ENCODE data around the gene KLHL2. TPM values are rescaled to one million over a fixed set of nuclear protein-coding genes. Genes with fewer than 3 reads are reported as not detected.

KLHL2 gene
- total and polyA plus RNA-seq, 2 of the 13 experiments (the other 11 are each of a cell fraction or from before 2014, with no cell fraction given), result 9.2 to 17.6 TPM

DNA sequence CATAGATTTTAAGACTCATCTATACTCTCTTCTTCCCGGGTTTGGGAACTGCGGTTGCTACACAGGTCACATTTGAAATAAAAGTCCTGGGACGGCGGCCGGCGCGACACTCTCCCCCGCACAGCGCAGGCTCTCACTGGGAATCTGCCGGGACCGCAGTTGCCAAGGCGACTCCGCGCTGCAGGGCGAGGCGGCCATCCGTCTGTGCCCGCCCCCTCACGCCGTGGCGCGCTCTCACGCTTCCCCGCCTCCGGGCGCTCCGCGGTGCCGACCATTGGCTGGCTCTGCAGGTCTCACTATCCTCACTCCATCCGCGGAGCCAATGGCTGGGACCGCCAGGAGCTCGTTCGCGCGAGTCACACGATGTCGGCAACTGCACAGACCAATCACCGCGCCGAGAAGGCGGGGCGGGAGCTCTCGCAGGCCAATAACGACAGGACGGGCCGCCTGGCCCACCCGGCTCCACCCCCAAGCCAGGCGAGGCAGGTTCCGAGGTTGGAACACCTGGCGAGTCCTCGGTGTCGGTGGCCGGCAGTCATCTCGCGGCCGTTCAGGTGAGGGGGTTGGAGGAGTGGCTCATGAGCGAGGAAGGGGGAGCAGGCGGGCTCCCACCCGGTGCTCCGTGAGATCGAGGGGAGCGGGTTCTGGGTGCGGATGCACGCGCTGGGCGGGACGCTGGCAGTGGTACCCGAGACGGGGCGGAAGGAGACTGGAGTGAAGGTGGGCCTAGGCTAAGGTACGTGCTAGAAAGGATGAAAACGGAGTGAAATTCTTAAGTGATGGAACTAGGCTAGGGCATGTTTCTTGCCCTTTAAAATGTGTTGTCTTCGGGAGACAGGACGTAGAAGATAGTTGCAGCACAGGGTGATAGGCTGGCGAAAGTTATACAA is 120.1 kb downstream of the KLHL2 start, which contains the start of gene MSMO1 (continued):
- TF ChIP-seq NR2F2 (IDR thresholded peaks at IDR 0.05; ENCODE audit: borderline replicate concordance, low read depth) (no peak), ZNF556 (CRISPR knock-in tag; IDR thresholded peaks at IDR 0.05; ENCODE audit: borderline replicate concordance) (0 out of 2 replicates have a peak, but pooled peaks have one; percentile 44), ZNF747 (CRISPR knock-in tag; IDR thresholded peaks at IDR 0.05; ENCODE audit: borderline replicate concordance) (peak; percentile 83; the same call in 1 of the 2 replicates), ZNF564 (CRISPR knock-in tag; IDR thresholded peaks at IDR 0.05) (no peak), ATF1 (CRISPR knock-in tag; IDR thresholded peaks at IDR 0.05) (peak; percentile 94), TMF1 (CRISPR knock-in tag; IDR thresholded peaks at IDR 0.05; ENCODE audit: low read depth) (peak; percentile 83; the same call in 1 of the 2 replicates), ZSCAN30 (CRISPR knock-in tag; IDR thresholded peaks at IDR 0.05) (no peak; the same call in 1 of the 2 replicates), SIN3A (IDR thresholded peaks at IDR 0.05; ENCODE audit: borderline replicate concordance, low read depth, low read length) (peak; percentile 98), ATM (IDR thresholded peaks at IDR 0.05; ENCODE audit: borderline replicate concordance) (no peak), POGZ (CRISPR knock-in tag; IDR thresholded peaks at IDR 0.05) (peak; percentile 94), FOXP1 (IDR thresholded peaks at IDR 0.05) (no peak), FOXP1 (CRISPR knock-in tag; IDR thresholded peaks at IDR 0.05) (no peak), KDM3A (CRISPR knock-in tag; IDR thresholded peaks at IDR 0.05; ENCODE audit: low read depth) (peak; percentile 75; the same call in 1 of the 2 replicates), ZNF282 (IDR thresholded peaks at IDR 0.05; ENCODE audit: partially characterized antibody) (no peak), FOXA1 (IDR thresholded peaks at IDR 0.05) (no peak), FOXA1 (CRISPR knock-in tag; IDR thresholded peaks at IDR 0.05) (no peak; the same call in none of the 2 replicates), ZNF670 (CRISPR knock-in tag; IDR thresholded peaks at IDR 0.05; ENCODE audit: borderline replicate concordance) (no peak), MAF1 (CRISPR knock-in tag; IDR thresholded peaks at IDR 0.05; ENCODE audit: borderline replicate concordance) (no peak), NR2C2 (CRISPR knock-in tag; IDR thresholded peaks at IDR 0.05; ENCODE audit: borderline replicate concordance) (peak; percentile 39; the same call in 1 of the 2 replicates), SMARCE1 (IDR thresholded peaks at IDR 0.05; ENCODE audit: borderline replicate concordance) (no peak), ZFP36L2 (CRISPR knock-in tag; IDR thresholded peaks at IDR 0.05) (no peak), ZNF547 (CRISPR knock-in tag; IDR thresholded peaks at IDR 0.05) (peak; percentile 65; the same call in 1 of the 2 replicates)
- TF ChIP-seq, protein P1, sequence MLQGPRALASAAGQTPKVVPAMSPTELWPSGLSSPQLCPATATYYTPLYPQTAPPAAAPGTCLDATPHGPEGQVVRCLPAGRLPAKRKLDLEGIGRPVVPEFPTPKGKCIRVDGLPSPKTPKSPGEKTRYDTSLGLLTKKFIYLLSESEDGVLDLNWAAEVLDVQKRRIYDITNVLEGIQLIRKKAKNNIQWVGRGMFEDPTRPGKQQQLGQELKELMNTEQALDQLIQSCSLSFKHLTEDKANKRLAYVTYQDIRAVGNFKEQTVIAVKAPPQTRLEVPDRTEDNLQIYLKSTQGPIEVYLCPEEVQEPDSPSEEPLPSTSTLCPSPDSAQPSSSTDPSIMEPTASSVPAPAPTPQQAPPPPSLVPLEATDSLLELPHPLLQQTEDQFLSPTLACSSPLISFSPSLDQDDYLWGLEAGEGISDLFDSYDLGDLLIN (CRISPR knock-in tag; IDR thresholded peaks at IDR 0.05; ENCODE audit: borderline replicate concordance), result 0 out of 2 replicates have a peak, but pooled peaks have one; percentile 19
- TF ChIP-seq, protein P2, sequence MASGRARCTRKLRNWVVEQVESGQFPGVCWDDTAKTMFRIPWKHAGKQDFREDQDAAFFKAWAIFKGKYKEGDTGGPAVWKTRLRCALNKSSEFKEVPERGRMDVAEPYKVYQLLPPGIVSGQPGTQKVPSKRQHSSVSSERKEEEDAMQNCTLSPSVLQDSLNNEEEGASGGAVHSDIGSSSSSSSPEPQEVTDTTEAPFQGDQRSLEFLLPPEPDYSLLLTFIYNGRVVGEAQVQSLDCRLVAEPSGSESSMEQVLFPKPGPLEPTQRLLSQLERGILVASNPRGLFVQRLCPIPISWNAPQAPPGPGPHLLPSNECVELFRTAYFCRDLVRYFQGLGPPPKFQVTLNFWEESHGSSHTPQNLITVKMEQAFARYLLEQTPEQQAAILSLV (CRISPR knock-in tag; IDR thresholded peaks at IDR 0.05; ENCODE audit: borderline replicate concordance), result no peak
- TF ChIP-seq, protein P3, sequence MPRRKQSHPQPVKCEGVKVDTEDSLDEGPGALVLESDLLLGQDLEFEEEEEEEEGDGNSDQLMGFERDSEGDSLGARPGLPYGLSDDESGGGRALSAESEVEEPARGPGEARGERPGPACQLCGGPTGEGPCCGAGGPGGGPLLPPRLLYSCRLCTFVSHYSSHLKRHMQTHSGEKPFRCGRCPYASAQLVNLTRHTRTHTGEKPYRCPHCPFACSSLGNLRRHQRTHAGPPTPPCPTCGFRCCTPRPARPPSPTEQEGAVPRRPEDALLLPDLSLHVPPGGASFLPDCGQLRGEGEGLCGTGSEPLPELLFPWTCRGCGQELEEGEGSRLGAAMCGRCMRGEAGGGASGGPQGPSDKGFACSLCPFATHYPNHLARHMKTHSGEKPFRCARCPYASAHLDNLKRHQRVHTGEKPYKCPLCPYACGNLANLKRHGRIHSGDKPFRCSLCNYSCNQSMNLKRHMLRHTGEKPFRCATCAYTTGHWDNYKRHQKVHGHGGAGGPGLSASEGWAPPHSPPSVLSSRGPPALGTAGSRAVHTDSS (CRISPR knock-in tag; conservative IDR thresholded peaks at IDR 0.05), result no peak
- TF ChIP-seq, protein P4, sequence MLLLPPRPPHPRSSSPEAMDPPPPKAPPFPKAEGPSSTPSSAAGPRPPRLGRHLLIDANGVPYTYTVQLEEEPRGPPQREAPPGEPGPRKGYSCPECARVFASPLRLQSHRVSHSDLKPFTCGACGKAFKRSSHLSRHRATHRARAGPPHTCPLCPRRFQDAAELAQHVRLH (CRISPR knock-in tag; IDR thresholded peaks at IDR 0.05; ENCODE audit: borderline replicate concordance, low read depth), result peak; percentile 89
